H9 (cell line): Measurements from ENCODE around the gene BAIAP2. TPM values are rescaled to one million over a fixed set of nuclear protein-coding genes. Genes with fewer than 3 reads are reported as not detected.

Source experiments
- DNase-seq: peaks from one replicate; pipeline ENCODE4 v3.0.0-alpha.2; 2017
- H2AFZ ChIP-seq: one replicate; pipeline ENCODE4 v1.6.1; 2013; ENCODE audit warnings: mild to moderate bottlenecking, low read length, control low read depth, moderate library complexity
- H2AK5ac ChIP-seq: 2 replicates; pipeline ENCODE4 v1.6.1; 2013; ENCODE audit warnings: low read length, control low read depth, mixed read lengths; ENCODE audit not compliant: insufficient read length
- H2BK120ac ChIP-seq: one replicate; pipeline ENCODE4 v1.6.1; 2013; ENCODE audit warnings: low read depth, mild to moderate bottlenecking, low read length, control low read depth, inconsistent platforms; ENCODE audit not compliant: poor library complexity, severe bottlenecking
- H2BK12ac ChIP-seq: 2 replicates; pipeline ENCODE4 v1.6.1; 2013; ENCODE audit warnings: low read length, control low read depth, mixed read lengths, low read depth; ENCODE audit not compliant: insufficient read length
- H2BK15ac ChIP-seq: 2 replicates; pipeline ENCODE4 v1.6.1; 2013; ENCODE audit warnings: low read depth, low read length, control low read depth
- H2BK20ac ChIP-seq: one replicate; pipeline ENCODE4 v1.6.1; 2013; ENCODE audit warnings: low read depth, mild to moderate bottlenecking, low read length, control low read depth, inconsistent platforms; ENCODE audit not compliant: poor library complexity, severe bottlenecking
- H2BK5ac ChIP-seq: 2 replicates; pipeline ENCODE4 v1.6.1; 2013; ENCODE audit warnings: low read length, control low read depth, mixed read lengths; ENCODE audit not compliant: insufficient read length
- H3K14ac ChIP-seq: 2 replicates; pipeline ENCODE4 v1.6.1; 2013; ENCODE audit warnings: low read length, control low read depth; ENCODE audit not compliant: insufficient read depth
- H3K18ac ChIP-seq: 2 replicates; pipeline ENCODE4 v1.6.1; 2013; ENCODE audit warnings: low read depth, mild to moderate bottlenecking, mixed read lengths, low read length, control low read depth; ENCODE audit not compliant: insufficient read length
- H3K23ac ChIP-seq: 2 replicates; pipeline ENCODE4 v1.6.1; 2013; ENCODE audit warnings: low read length, control low read depth, mixed read lengths, low read depth; ENCODE audit not compliant: insufficient read length
- H3K23me2 ChIP-seq: 2 replicates; pipeline ENCODE4 v1.6.1; 2013; ENCODE audit warnings: low read depth, mild to moderate bottlenecking, mixed read lengths, low read length, control low read depth; ENCODE audit not compliant: insufficient read length, poor library complexity, severe bottlenecking
- H3K27ac ChIP-seq: 2 replicates; pipeline ENCODE4 v1.5.1; 2013; ENCODE audit warnings: low read length, control low read depth, mixed read lengths, low read depth; ENCODE audit not compliant: insufficient read length
- H3K27me3 ChIP-seq: 2 replicates; pipeline ENCODE4 v1.6.1; 2013; ENCODE audit warnings: low read length, control low read depth, inconsistent platforms; ENCODE audit not compliant: insufficient read depth
- H3K4ac ChIP-seq: 2 replicates; pipeline ENCODE4 v1.6.1; 2013; ENCODE audit warnings: low read depth, mild to moderate bottlenecking, control low read depth, inconsistent platforms, low read length, moderate library complexity
- H3K4me1 ChIP-seq: 2 replicates; pipeline ENCODE4 v1.6.1; 2013; ENCODE audit warnings: low read length, control low read depth, inconsistent platforms; ENCODE audit not compliant: insufficient read depth
- H3K4me2 ChIP-seq: 2 replicates; pipeline ENCODE4 v1.6.1; 2013; ENCODE audit warnings: low read length, control low read depth, mixed read lengths; ENCODE audit not compliant: insufficient read length, insufficient read depth
- H3K56ac ChIP-seq: 2 replicates; pipeline ENCODE4 v1.6.1; 2013; ENCODE audit warnings: low read depth, mild to moderate bottlenecking, mixed read lengths, low read length, control low read depth; ENCODE audit not compliant: insufficient read length
- H3K79me1 ChIP-seq: 2 replicates; pipeline ENCODE4 v1.6.1; 2013; ENCODE audit warnings: low read depth, mild to moderate bottlenecking, moderate library complexity, low read length, control low read depth, inconsistent platforms; ENCODE audit not compliant: insufficient read depth, poor library complexity, severe bottlenecking
- H3K79me2 ChIP-seq: 2 replicates; pipeline ENCODE4 v1.6.1; 2013; ENCODE audit warnings: low read length, control low read depth, inconsistent platforms; ENCODE audit not compliant: insufficient read depth
- H3K9ac ChIP-seq: 2 replicates; pipeline ENCODE4 v1.6.1; 2013; ENCODE audit warnings: low read length, control low read depth, mixed read lengths; ENCODE audit not compliant: insufficient read length; ENCODE audit errors: extremely low read depth
- H3K9me3 ChIP-seq: one replicate; pipeline ENCODE4 v1.6.1; 2013; ENCODE audit warnings: low read depth, low read length, inconsistent platforms; ENCODE audit not compliant: control insufficient read depth
- H3T11ph ChIP-seq: one replicate; pipeline ENCODE4 v1.6.1; 2013; ENCODE audit warnings: mild to moderate bottlenecking, low read length, control low read depth, inconsistent platforms
- H4K20me1 ChIP-seq: one replicate; pipeline ENCODE4 v1.6.1; 2013; ENCODE audit not compliant: control insufficient read depth, insufficient read length, insufficient read depth
- H4K5ac ChIP-seq: 2 replicates; pipeline ENCODE4 v1.6.1; 2013; ENCODE audit warnings: low read depth, mild to moderate bottlenecking, mixed read lengths, low read length, control low read depth; ENCODE audit not compliant: insufficient read length
- H4K8ac ChIP-seq: replicated peaks from 2 replicates; pipeline ENCODE4 v1.6.1; 2013; ENCODE audit warnings: low read length, control low read depth, mixed read lengths, low read depth; ENCODE audit not compliant: insufficient read length
- H4K91ac ChIP-seq: 2 replicates; pipeline ENCODE4 v1.6.1; 2013; ENCODE audit warnings: low read depth, mild to moderate bottlenecking, moderate library complexity, mixed read lengths, low read length, control low read depth; ENCODE audit not compliant: insufficient read length
- H3K27ac Mint-ChIP-seq, 3 experiments: 2 replicates in 2 of 3; 3 replicates in 1 of 3; pipeline ENCODE4 v1.8.0; 2020 to 2021; ENCODE audit warnings: mixed read lengths in 3 of 3, mild to moderate bottlenecking in 1 of 3, moderate library complexity in 1 of 3
- H3K27me3 Mint-ChIP-seq: 2 replicates; pipeline ENCODE4 v1.8.0; 2021; ENCODE audit warnings: low read depth, mild to moderate bottlenecking, moderate library complexity, mixed read lengths
- H3K36me3 Mint-ChIP-seq, 3 experiments: 2 replicates in 2 of 3; 3 replicates in 1 of 3; pipeline ENCODE4 v1.8.0; 2020 to 2021; ENCODE audit warnings: low read depth in 3 of 3, mixed read lengths in 3 of 3; ENCODE audit not compliant: insufficient read depth in 1 of 3
- H3K4me1 Mint-ChIP-seq, 2 experiments: 2 replicates each; pipeline ENCODE4 v1.8.0; 2020; ENCODE audit warnings: mixed read lengths in 2 of 2
- H3K4me3 Mint-ChIP-seq, 2 experiments: 2 replicates in 1 of 2; 3 replicates in 1 of 2; pipeline ENCODE4 v1.8.0; 2020 to 2021; ENCODE audit warnings: mild to moderate bottlenecking in 2 of 2, mixed read lengths in 2 of 2, moderate library complexity in 1 of 2
- H3K9me3 Mint-ChIP-seq, 2 experiments: 2 replicates in 1 of 2; 3 replicates in 1 of 2; pipeline ENCODE4 v1.8.0; 2020; ENCODE audit warnings: mild to moderate bottlenecking in 2 of 2, mixed read lengths in 2 of 2, moderate library complexity in 1 of 2
- CTCF ChIP-seq: fragments of 200-600 bp; sonication (generic); conservative IDR thresholded peaks from 3 replicates; pipeline ENCODE4 v1.8.0; 2021; ENCODE audit warnings: antibody characterized with exemption, mild to moderate bottlenecking
- WGBS: extraction: QIAGEN DNeasy Blood & Tissue Kit; methylation state at CpG from one replicate; pipeline ENCODE4 v1.1.7; 2013; ENCODE audit warnings: missing lambda C conversion rate, low lambda C conversion rate, mixed read lengths; ENCODE audit not compliant: insufficient read length; ENCODE audit errors: extremely low coverage; 5-methylcytosine and 5-hydroxymethylcytosine counted together
- total RNA-seq: library from RNA; stranded (reverse); gene quantifications from 2 replicates; pipeline ENCODE4 v1.2.1, GENCODE V29; 2021

BAIAP2 gene
- total RNA-seq, 1 experiment from 2014 or later, result 27.8 TPM

GRCh38 chr17:81037798-81038733, 3.1 kb downstream of the BAIAP2 start:
- Mint-ChIP-seq H3K4me1 (peaks cover 30 to 48% of the 10 kb centered on the region in 2 experiments), H3K9me3 (no peaks in the 10 kb centered on the region; a peak in 1 of 5 replicates), H3K4me3 (no peak overlapping the region; a peak in 1 of 5 replicates), H3K27me3 (peaks cover 25% of the 10 kb centered on the region), H3K36me3 (peaks cover 2 to 11% (median 10%) of the 10 kb centered on the region in 3 experiments; a peak in 6 of 7 replicates), H3K27ac (no peak overlapping the region; a peak in 1 of 7 replicates)
- peak; percentile 22; the same call in 1 of the 3 replicates for TF ChIP-seq CTCF
- Histone ChIP-seq H2BK12ac (no peak overlapping the region), H3K23me2 (peaks cover 9% of the 10 kb centered on the region), H3K79me1 (no peaks in the 10 kb centered on the region), H3K56ac (no peak overlapping the region), H3K79me2 (no peaks in the 10 kb centered on the region; the same call in 1 of the 2 replicates), H2BK15ac (no peak overlapping the region), H3K4ac (no peak overlapping the region), H2BK120ac (no peak overlapping the region), H3T11ph (no peak overlapping the region), H4K5ac (no peak overlapping the region), H2BK20ac (no peak overlapping the region), H3K4me1 (peaks cover 4% of the 10 kb centered on the region; the same call in 1 of the 2 replicates), H3K9me3 (no peaks in the 10 kb centered on the region), H3K27me3 (peaks cover 2% of the 10 kb centered on the region; the same call in 1 of the 2 replicates), H3K9ac (no peak overlapping the region), H4K20me1 (no peaks in the 10 kb centered on the region), H3K27ac (no peak overlapping the region), H4K8ac (no peak overlapping the region), H2AK5ac (no peak overlapping the region), H3K18ac (no peak overlapping the region), H3K14ac (no peak overlapping the region), H3K4me2 (no peak overlapping the region), H2BK5ac (no peak overlapping the region), H3K23ac (no peak overlapping the region), H4K91ac (no peak overlapping the region), H2AFZ (no peak overlapping the region)
- peak; percentile 53 for DNase-seq
- WGBS, result no CpG with 5 or more reads among the region's 30 CpGs
